Left colon (tissue), 2 donors: ENCODE results near the gene COBLL1. TPM values are rescaled to one million over a fixed set of nuclear protein-coding genes. Genes with fewer than 3 reads are reported as not detected.

Experiments used
- ATAC-seq: fragments of 200-7000 bp; cut with Tn5 transposase; one replicate; pipeline ENCODE4 v1.9.1; 2020; ENCODE audit warnings: mild to moderate bottlenecking, moderate library complexity
- DNase-seq, 2 donors: peaks; one replicate each; pipeline ENCODE4 v3.0.0-alpha.2; 2020
- intact Hi-C, 2 donors: fragments of 100-400 bp; cut with DNase I in 1 of 2; cut with micrococcal nuclease in 1 of 2; formaldehyde crosslinking; loops; one replicate each; pipeline versions ENCODE4 v1.11.2 to v1.14.0; 2022; cut with DNase I, micrococcal nuclease
- total RNA-seq, 2 donors: library from RNA; stranded (reverse); fragmentation: NEBNext Ultra II Directional; extraction: Animal tissue kit (Norgen Biotek cat#: 25700); gene quantifications; one replicate each; pipeline ENCODE4 v1.2.1, GENCODE V29; 2021
- donor health status: DM: no; HTN: no; CAD: no.
- donor health status: DM: yes; HTN: yes; CAD: no.

The COBLL1 gene
- total RNA-seq, 2 donors from 2014 or later = 25.5 to 33.3 TPM

- ATAC-seq = no peak
- DNase-seq = no peak
- intact Hi-C loops = no loop called here
Observed at GRCh38 chr2:164794432-164795231, 47.0 kb downstream of the COBLL1 start.

GRCh38 chr2:164794016-164794415 is 47.6 kb downstream of the COBLL1 start:
- DNase-seq = no peak
- no peak for ATAC-seq
- intact Hi-C loops = no loop called here

- ATAC-seq (no peak), DNase-seq (no peak)
- intact Hi-C loops = no loop called here
Observed at GRCh38 chr2:164793529-164793928, 48.1 kb downstream of the COBLL1 start.

GRCh38 chr2:164792316-164793170 is 49.1 kb downstream of the COBLL1 start:
- intact Hi-C loops = no loop called here
- no peak for ATAC-seq
- no peak for DNase-seq

- intact Hi-C loops = no loop called here
- ATAC-seq = no peak
- no peak for DNase-seq
Observed at GRCh38 chr2:164789968-164790367, 51.7 kb downstream of the COBLL1 start.

- ATAC-seq (no peak), DNase-seq (no peak)
- intact Hi-C loops = no loop called here
Observed at GRCh38 chr2:164786787-164787186, 54.8 kb downstream of the COBLL1 start.

GRCh38 chr2:164785457-164785856 is 56.2 kb downstream of the COBLL1 start:
- intact Hi-C loops = no loop called here
- DNase-seq = no peak
- ATAC-seq = no peak

- ATAC-seq (no peak), DNase-seq (no peak)
- intact Hi-C loops = no loop called here
Observed at GRCh38 chr2:164784376-164784775, 57.2 kb downstream of the COBLL1 start.

- no peak for ATAC-seq
- intact Hi-C loops = no loop called here
- DNase-seq = no peak
Observed at GRCh38 chr2:164782323-164782722, 59.3 kb downstream of the COBLL1 start.

GRCh38 chr2:164781394-164781793 is 60.2 kb downstream of the COBLL1 start:
- ATAC-seq = peak; percentile 61
- intact Hi-C loops = no loop called here
- DNase-seq = no peak

GRCh38 chr2:164780611-164781178 is 60.9 kb downstream of the COBLL1 start:
- intact Hi-C loops = no loop called here
- DNase-seq = no peak
- peak; percentile 67 for ATAC-seq

GRCh38 chr2:164779383-164780057 is 62.1 kb downstream of the COBLL1 start:
- intact Hi-C loops = no loop called here
- DNase-seq = no peak

GRCh38 chr2:164778723-164779122 is 62.9 kb downstream of the COBLL1 start:
- ATAC-seq = no peak
- intact Hi-C loops = no loop called here
- no peak for DNase-seq

More at GRCh38 chr2:164779383-164780057, 62.1 kb downstream of the COBLL1 start:
- ATAC-seq = peak; percentile 69

GRCh38 chr2:164777847-164778461 is 63.7 kb downstream of the COBLL1 start:
- intact Hi-C loops = no loop called here
- ATAC-seq (no peak), DNase-seq (no peak)

- DNase-seq = no peak
- intact Hi-C loops = no loop called here
- no peak for ATAC-seq
Observed at GRCh38 chr2:164773635-164774034, 68.0 kb downstream of the COBLL1 start.

GRCh38 chr2:164773091-164773490 is 68.5 kb downstream of the COBLL1 start:
- ATAC-seq = no peak
- DNase-seq = no peak
- intact Hi-C loops = no loop called here

GRCh38 chr2:164771897-164772296 is 69.7 kb downstream of the COBLL1 start:
- ATAC-seq (no peak), DNase-seq (no peak)
- intact Hi-C loops = no loop called here

- ATAC-seq (peak; percentile 32), DNase-seq (no peak)
- intact Hi-C loops = no loop called here
Observed at GRCh38 chr2:164770421-164770916, 71.2 kb downstream of the COBLL1 start.

- DNase-seq = no peak
- intact Hi-C loops = no loop called here
- ATAC-seq = no peak
Observed at GRCh38 chr2:164766954-164767320, 74.7 kb downstream of the COBLL1 start.
